Posterior vena cava (tissue), 2 donors: ENCODE measurements around the gene TMEM145. TPM values are rescaled to one million over a fixed set of nuclear protein-coding genes. Genes with fewer than 3 reads are reported as not detected.
"Not testable (repeated sequence)": the region's sequence is repeated elsewhere in the genome, so short reads cannot be mapped to it uniquely, and the experiment has no call there.

Experiments
- DNase-seq: peaks from one replicate; pipeline ENCODE4 v3.0.0-alpha.2; 2020; ENCODE audit warnings: low spot score
- intact Hi-C, 2 donors: fragments of 100-400 bp; cut with DNase I; formaldehyde crosslinking; loops; one replicate each; pipeline versions ENCODE4 v1.14.1 to v1.14.2; 2022 to 2023
- total RNA-seq, 2 donors: library from RNA; stranded (reverse); fragmentation: NEBNext Ultra II Directional; extraction: Animal tissue kit (Norgen Biotek cat#: 25700); gene quantifications; one replicate each; pipeline ENCODE4 v1.2.1, GENCODE V29; 2021
- donor health status: DM: yes; HTN: yes; CAD: no.
- donor health status: DM: yes; HTN: yes; CAD: no.

The TMEM145 gene
- total RNA-seq, 2 donors from 2014 or later = 0.14 TPM; not detected in 1

GRCh38 chr19:42325896-42326771, 13.0 kb downstream of the TMEM145 start:
- intact Hi-C loops = loop anchor here (10.0 kb wide), 2 partner anchors 191 to 201 kb away; partner anchors contain the start of gene POU2F2 (in 1 of the 2)
- DNase-seq = no peak

GRCh38 chr19:42326969-42327368, 13.9 kb downstream of the TMEM145 start:
- DNase-seq = no peak
- intact Hi-C loops = loop anchor here (10.0 kb wide), 2 partner anchors 192 to 202 kb away; partner anchors contain the start of gene POU2F2 (in 1 of the 2)

- DNase-seq = no peak
- intact Hi-C loops = loop anchor here (10.0 kb wide), 2 partner anchors 193 to 203 kb away; partner anchors contain the start of gene POU2F2 (in 1 of the 2)
These were observed 14.3 kb downstream of the TMEM145 start for GRCh38 chr19:42327381-42327780.

- DNase-seq = no peak
- intact Hi-C loops = loop anchor here (10.0 kb wide), 2 partner anchors 193 to 203 kb away; partner anchors contain the start of gene POU2F2 (in 1 of the 2)
These were observed 15.0 kb downstream of the TMEM145 start for GRCh38 chr19:42328106-42328505.

- no peak for DNase-seq
- intact Hi-C loops = loop anchor here (10.0 kb wide), 2 partner anchors 194 to 204 kb away; partner anchors contain the start of gene POU2F2 (in 1 of the 2)
These were observed 15.7 kb downstream of the TMEM145 start for GRCh38 chr19:42328854-42329253.

GRCh38 chr19:42330241-42330711, 17.2 kb downstream of the TMEM145 start:
- intact Hi-C loops = no loop called here
- DNase-seq = no peak

GRCh38 chr19:42331333-42331732, 18.2 kb downstream of the TMEM145 start:
- DNase-seq, intact Hi-C loops: not testable (repeated sequence)

GRCh38 chr19:42332059-42332458, 18.9 kb downstream of the TMEM145 start:
- no peak for DNase-seq
- intact Hi-C loops = no loop called here

GRCh38 chr19:42333018-42333417, 19.9 kb downstream of the TMEM145 start:
- intact Hi-C loops = no loop called here
- no peak for DNase-seq

- no peak for DNase-seq
- intact Hi-C loops = no loop called here
These were observed 21.0 kb downstream of the TMEM145 start for GRCh38 chr19:42333975-42334696.

GRCh38 chr19:42334697-42335373, 21.7 kb downstream of the TMEM145 start:
- DNase-seq = no peak
- intact Hi-C loops = no loop called here

GRCh38 chr19:42335374-42335936, 22.3 kb downstream of the TMEM145 start:
- no peak for DNase-seq
- intact Hi-C loops = no loop called here

GRCh38 chr19:42335971-42336370, 22.9 kb downstream of the TMEM145 start:
- no peak for DNase-seq
- intact Hi-C loops = no loop called here

GRCh38 chr19:42339126-42339860, 26.2 kb downstream of the TMEM145 start:
- DNase-seq, intact Hi-C loops: not testable (repeated sequence)

- intact Hi-C loops, DNase-seq: not testable (repeated sequence)
These were observed 26.8 kb downstream of the TMEM145 start for GRCh38 chr19:42339922-42340321.

- intact Hi-C loops = no loop called here
- DNase-seq = no peak
These were observed 30.4 kb downstream of the TMEM145 start for GRCh38 chr19:42343344-42344110.

GRCh38 chr19:42344336-42344893, 31.3 kb downstream of the TMEM145 start:
- no peak for DNase-seq
- intact Hi-C loops = no loop called here
